ENCODE measurements around the gene CACNA1A.
"Not testable (repeated sequence)": the region's sequence is repeated elsewhere in the genome, so short reads cannot be mapped to it uniquely, and the experiment has no call there.

CACNA1A gene

GRCh38 chr19:13277104-13277809 lies 229.0 kb downstream of the CACNA1A start:
- H3K4me1 ChIP-seq (ENCODE audit: control insufficient read depth, insufficient read depth, low read length), result peaks cover 8% of the 10 kb centered on the region; the same call in 1 of the 2 replicates
- no peak overlapping the region for H3K4me3 ChIP-seq (ENCODE audit: low read depth, low read length)
- H3K27ac ChIP-seq (ENCODE audit: low read depth, low read length), result no peak overlapping the region
- peaks cover 7% of the 10 kb centered on the region for H3K9me3 ChIP-seq (ENCODE audit: control insufficient read depth, insufficient read depth, low read depth, low read length)
- no peak overlapping the region for H3K9ac ChIP-seq (ENCODE audit: low read length)
- H3K36me3 ChIP-seq (ENCODE audit: control insufficient read depth, insufficient read depth, low read length), result no peaks in the 10 kb centered on the region; the same call in 1 of the 2 replicates
- no peaks in the 10 kb centered on the region for H3K27me3 ChIP-seq (ENCODE audit: control insufficient read depth, insufficient read depth, low read length)

GRCh38 chr19:13275016-13275722 lies 231.1 kb downstream of the CACNA1A start:
- H3K4me3 ChIP-seq (ENCODE audit: low read depth, low read length), result no peak overlapping the region
- peaks cover 18% of the 10 kb centered on the region for H3K9me3 ChIP-seq (ENCODE audit: control insufficient read depth, insufficient read depth, low read depth, low read length)
- no peak overlapping the region for H3K27ac ChIP-seq (ENCODE audit: low read depth, low read length)
- H3K4me1 ChIP-seq (ENCODE audit: control insufficient read depth, insufficient read depth, low read length), result no peaks in the 10 kb centered on the region
- no peak overlapping the region for H3K9ac ChIP-seq (ENCODE audit: low read length)
- H3K36me3 ChIP-seq (ENCODE audit: control insufficient read depth, insufficient read depth, low read length), result no peaks in the 10 kb centered on the region; the same call in 1 of the 2 replicates
- H3K27me3 ChIP-seq (ENCODE audit: control insufficient read depth, insufficient read depth, low read length), result no peaks in the 10 kb centered on the region

- Histone ChIP-seq H3K4me1 (ENCODE audit: control insufficient read depth, insufficient read depth, low read length) (no peaks in the 10 kb centered on the region), H3K9me3 (ENCODE audit: control insufficient read depth, insufficient read depth, low read depth, low read length) (peaks cover 22% of the 10 kb centered on the region), H3K4me3 (ENCODE audit: low read depth, low read length) (no peak overlapping the region), H3K27me3 (ENCODE audit: control insufficient read depth, insufficient read depth, low read length) (no peaks in the 10 kb centered on the region), H3K36me3 (ENCODE audit: control insufficient read depth, insufficient read depth, low read length) (no peaks in the 10 kb centered on the region; the same call in 1 of the 2 replicates), H3K27ac (ENCODE audit: low read depth, low read length) (no peak overlapping the region), H3K9ac (ENCODE audit: low read length) (no peak overlapping the region)
These were observed 235.7 kb downstream of the CACNA1A start for GRCh38 chr19:13270514-13271105.

GRCh38 chr19:13269348-13269747 lies 236.9 kb downstream of the CACNA1A start:
- Histone ChIP-seq H3K27me3 (ENCODE audit: control insufficient read depth, insufficient read depth, low read length) (no peaks in the 10 kb centered on the region), H3K4me3 (ENCODE audit: low read depth, low read length) (no peak overlapping the region), H3K9ac (ENCODE audit: low read length) (no peak overlapping the region), H3K4me1 (ENCODE audit: control insufficient read depth, insufficient read depth, low read length) (no peaks in the 10 kb centered on the region), H3K36me3 (ENCODE audit: control insufficient read depth, insufficient read depth, low read length) (no peaks in the 10 kb centered on the region), H3K27ac (ENCODE audit: low read depth, low read length) (no peak overlapping the region), H3K9me3 (ENCODE audit: control insufficient read depth, insufficient read depth, low read depth, low read length) (peaks cover 16% of the 10 kb centered on the region)

DNA sequence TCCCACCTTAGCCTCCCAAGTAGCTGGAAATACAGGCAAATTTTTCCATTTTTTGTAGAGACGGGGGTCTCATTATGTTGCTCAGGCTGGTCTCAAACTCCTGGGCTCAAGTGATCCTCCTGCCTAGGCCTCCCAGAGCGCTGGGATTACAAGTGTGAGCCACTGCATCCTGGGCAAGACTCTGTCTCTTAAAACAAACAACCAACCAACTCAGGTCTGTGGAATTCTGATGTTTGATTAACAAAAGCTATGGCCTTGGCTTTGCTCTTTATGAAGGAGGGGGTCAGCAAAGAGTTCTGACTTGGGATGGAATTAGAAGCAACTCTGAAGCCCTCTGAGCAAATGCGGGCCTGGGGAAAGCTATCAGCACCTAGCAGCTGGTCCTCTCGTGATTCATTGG lies 238.4 kb downstream of the CACNA1A start:
- Histone ChIP-seq H3K27ac (ENCODE audit: low read depth, low read length) (no peak overlapping the region), H3K36me3 (ENCODE audit: control insufficient read depth, insufficient read depth, low read length) (no peaks in the 10 kb centered on the region), H3K9me3 (ENCODE audit: control insufficient read depth, insufficient read depth, low read depth, low read length) (peaks cover 16% of the 10 kb centered on the region), H3K4me1 (ENCODE audit: control insufficient read depth, insufficient read depth, low read length) (no peaks in the 10 kb centered on the region), H3K9ac (ENCODE audit: low read length) (no peak overlapping the region), H3K4me3 (ENCODE audit: low read depth, low read length) (no peak overlapping the region), H3K27me3 (ENCODE audit: control insufficient read depth, insufficient read depth, low read length) (no peaks in the 10 kb centered on the region)

- no peak overlapping the region for H3K4me3 ChIP-seq (ENCODE audit: low read depth, low read length)
- H3K27me3 ChIP-seq (ENCODE audit: control insufficient read depth, insufficient read depth, low read length), result no peaks in the 10 kb centered on the region
- H3K9ac ChIP-seq (ENCODE audit: low read length), result no peak overlapping the region
- no peaks in the 10 kb centered on the region for H3K36me3 ChIP-seq (ENCODE audit: control insufficient read depth, insufficient read depth, low read length)
- peaks cover 13% of the 10 kb centered on the region for H3K9me3 ChIP-seq (ENCODE audit: control insufficient read depth, insufficient read depth, low read depth, low read length)
- no peaks in the 10 kb centered on the region for H3K4me1 ChIP-seq (ENCODE audit: control insufficient read depth, insufficient read depth, low read length)
- H3K27ac ChIP-seq (ENCODE audit: low read depth, low read length), result no peak overlapping the region
These were observed 239.1 kb downstream of the CACNA1A start for GRCh38 chr19:13267131-13267530.

DNA sequence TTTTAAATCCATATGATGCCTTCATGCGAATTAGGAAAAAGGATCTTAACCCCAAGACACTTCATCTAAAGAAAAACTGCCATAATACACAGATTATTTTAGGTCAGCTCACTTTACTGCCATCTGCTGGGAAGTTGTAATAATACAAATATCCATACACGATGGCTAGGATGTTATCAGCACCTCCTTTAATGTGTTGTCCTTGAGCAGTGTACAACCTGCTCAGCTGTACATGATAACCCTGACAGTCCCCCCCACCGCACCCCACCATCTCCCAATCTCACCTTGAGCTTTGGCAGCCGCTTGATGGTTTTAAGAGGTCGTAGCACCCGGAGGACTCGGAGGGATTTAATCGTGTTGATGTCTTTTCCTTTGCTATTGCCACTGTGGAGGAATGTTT lies 243.8 kb downstream of the CACNA1A start:
- Histone ChIP-seq H3K27ac (ENCODE audit: low read depth, low read length) (no peak overlapping the region), H3K4me3 (ENCODE audit: low read depth, low read length) (no peak overlapping the region), H3K36me3 (ENCODE audit: control insufficient read depth, insufficient read depth, low read length) (no peaks in the 10 kb centered on the region; the same call in 1 of the 2 replicates), H3K9me3 (ENCODE audit: control insufficient read depth, insufficient read depth, low read depth, low read length) (no peaks in the 10 kb centered on the region), H3K9ac (ENCODE audit: low read length) (no peak overlapping the region), H3K4me1 (ENCODE audit: control insufficient read depth, insufficient read depth, low read length) (no peaks in the 10 kb centered on the region), H3K27me3 (ENCODE audit: control insufficient read depth, insufficient read depth, low read length) (no peaks in the 10 kb centered on the region)

DNA sequence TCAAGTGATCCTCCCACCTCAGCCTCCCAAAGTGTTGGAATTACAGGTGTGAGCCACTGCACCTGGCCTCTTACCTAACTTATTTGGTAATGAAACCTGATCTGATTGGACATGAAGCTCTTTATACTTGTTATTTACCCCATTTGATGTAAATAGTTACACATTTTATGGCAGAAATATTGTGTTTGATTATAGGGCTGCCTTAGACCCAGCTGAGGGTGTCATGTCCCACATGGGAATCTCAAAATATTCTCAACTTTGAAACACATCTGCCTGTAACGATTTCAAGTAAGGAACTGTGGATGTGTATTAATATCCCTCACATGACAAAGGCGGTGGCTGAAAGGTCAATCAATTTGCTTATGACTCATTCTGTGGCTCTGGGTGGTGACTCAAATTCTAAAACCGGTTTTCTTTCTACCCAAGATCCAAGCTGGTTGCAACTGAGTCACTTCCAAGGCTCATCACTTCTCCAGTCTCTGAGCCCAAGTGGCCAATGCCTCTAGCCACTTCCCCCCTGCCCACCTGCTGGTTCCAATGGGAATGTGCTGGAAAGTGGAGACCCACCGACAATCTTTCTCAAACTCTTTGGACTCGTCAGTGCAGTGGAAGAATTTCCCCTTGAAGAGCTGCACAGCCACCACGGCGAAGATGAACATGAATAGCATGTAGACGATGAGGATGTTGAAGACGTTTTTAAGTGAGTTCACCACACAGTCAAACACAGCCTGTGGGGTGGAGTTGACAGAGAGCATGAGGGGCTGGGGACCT lies 245.2 kb downstream of the CACNA1A start:
- no peaks in the 10 kb centered on the region for H3K4me1 ChIP-seq (ENCODE audit: control insufficient read depth, insufficient read depth, low read length)
- H3K36me3 ChIP-seq (ENCODE audit: control insufficient read depth, insufficient read depth, low read length), result no peaks in the 10 kb centered on the region; the same call in 1 of the 2 replicates
- no peaks in the 10 kb centered on the region for H3K27me3 ChIP-seq (ENCODE audit: control insufficient read depth, insufficient read depth, low read length)
- no peak overlapping the region for H3K9ac ChIP-seq (ENCODE audit: low read length)
- H3K27ac ChIP-seq (ENCODE audit: low read depth, low read length), result no peak overlapping the region
- H3K4me3 ChIP-seq (ENCODE audit: low read depth, low read length), result no peak overlapping the region
- peaks cover 11% of the 10 kb centered on the region for H3K9me3 ChIP-seq (ENCODE audit: control insufficient read depth, insufficient read depth, low read depth, low read length)

DNA sequence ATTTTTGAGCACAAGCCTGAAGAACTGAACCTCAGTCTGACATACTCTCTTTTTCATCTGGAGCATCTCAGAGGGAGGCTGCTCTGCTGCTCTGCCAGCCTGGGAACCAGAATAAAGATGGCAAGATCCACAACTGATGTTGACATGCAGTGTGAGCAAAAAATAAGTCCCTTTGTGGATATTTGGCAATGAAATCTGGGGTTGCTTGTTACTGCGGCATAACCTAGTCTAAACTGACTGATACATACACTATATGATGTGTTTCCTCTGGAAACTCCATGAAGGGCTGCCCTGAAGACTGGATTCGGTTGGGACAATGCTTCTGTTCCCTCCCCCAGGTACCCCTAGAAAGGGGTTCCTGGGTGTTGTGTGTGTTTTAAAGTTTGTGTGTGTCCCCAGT lies 249.4 kb downstream of the CACNA1A start:
- H3K27me3 ChIP-seq (ENCODE audit: control insufficient read depth, insufficient read depth, low read length), result no peaks in the 10 kb centered on the region
- H3K9me3 ChIP-seq (ENCODE audit: control insufficient read depth, insufficient read depth, low read depth, low read length), result peaks cover 11% of the 10 kb centered on the region
- H3K4me1 ChIP-seq (ENCODE audit: control insufficient read depth, insufficient read depth, low read length), result no peaks in the 10 kb centered on the region
- no peak overlapping the region for H3K27ac ChIP-seq (ENCODE audit: low read depth, low read length)
- H3K36me3 ChIP-seq (ENCODE audit: control insufficient read depth, insufficient read depth, low read length), result no peaks in the 10 kb centered on the region; the same call in 1 of the 2 replicates
- H3K9ac ChIP-seq (ENCODE audit: low read length), result no peak overlapping the region
- no peak overlapping the region for H3K4me3 ChIP-seq (ENCODE audit: low read depth, low read length)

- H3K4me1 ChIP-seq (ENCODE audit: control insufficient read depth, insufficient read depth, low read length); H3K36me3 ChIP-seq (ENCODE audit: control insufficient read depth, insufficient read depth, low read length); H3K27me3 ChIP-seq (ENCODE audit: control insufficient read depth, insufficient read depth, low read length); H3K4me3 ChIP-seq (ENCODE audit: low read depth, low read length); H3K9ac ChIP-seq (ENCODE audit: low read length); H3K27ac ChIP-seq (ENCODE audit: low read depth, low read length): not testable (repeated sequence)
- peaks cover 11% of the 10 kb centered on the region for H3K9me3 ChIP-seq (ENCODE audit: control insufficient read depth, insufficient read depth, low read depth, low read length)
These were observed 249.9 kb downstream of the CACNA1A start for GRCh38 chr19:13256398-13256797.

Data from HUES6 (cell line).